G401.6 (cell line): ENCODE measurements around the gene CEP112.
"Not testable (repeated sequence)": the region's sequence is repeated elsewhere in the genome, so short reads cannot be mapped to it uniquely, and the experiment has no call there.

ENCODE experiments used
- FAIRE-seq: peaks from 2 replicates; lab custom pipeline; 2012; peaks lifted over from hg19 to GRCh38; lab: Jason Lieb, UNC

The CEP112 gene

GRCh38 chr17:65727832-65728231 is 464.1 kb downstream of the CEP112 start:
- no peak for FAIRE-seq

GRCh38 chr17:65727246-65727645 is 464.7 kb downstream of the CEP112 start:
- no peak for FAIRE-seq

DNA sequence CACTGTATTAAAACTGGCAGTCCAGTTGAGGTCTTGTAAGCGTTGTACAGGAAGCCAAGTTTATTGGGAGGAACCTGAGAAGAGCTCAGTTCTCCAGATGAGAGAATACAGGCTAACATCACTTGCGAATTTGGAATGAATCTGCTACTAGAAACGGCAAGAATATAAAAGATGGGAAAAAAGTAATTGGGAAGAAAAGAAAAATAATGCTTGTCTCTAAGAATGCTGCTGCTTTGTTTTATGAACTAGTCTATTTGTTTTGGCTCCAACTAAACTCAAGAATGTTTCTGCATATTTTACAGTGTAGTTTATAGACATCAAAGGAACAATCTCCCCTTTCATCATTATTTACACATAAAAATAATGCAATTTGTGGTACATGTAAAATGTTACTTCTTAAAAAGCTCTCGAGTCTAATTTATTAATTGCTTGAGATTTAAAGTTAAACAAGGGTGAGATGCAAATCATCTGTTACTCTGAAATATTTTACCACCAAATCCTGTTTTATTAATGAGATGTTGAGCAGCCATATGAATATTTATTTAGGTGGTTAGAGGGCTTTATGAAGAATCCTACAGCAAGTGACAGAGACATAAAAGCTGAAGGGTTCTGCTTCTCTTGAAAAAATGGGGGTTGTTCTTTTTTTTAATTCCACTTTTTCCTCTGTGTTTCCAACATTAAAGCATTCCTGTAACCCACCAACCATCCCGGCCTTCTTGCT is 468.3 kb downstream of the CEP112 start:
- no peak for FAIRE-seq

GRCh38 chr17:65718601-65719000 is 473.3 kb downstream of the CEP112 start:
- no peak for FAIRE-seq

GRCh38 chr17:65712383-65713267 is 479.3 kb downstream of the CEP112 start:
- no peak for FAIRE-seq

DNA sequence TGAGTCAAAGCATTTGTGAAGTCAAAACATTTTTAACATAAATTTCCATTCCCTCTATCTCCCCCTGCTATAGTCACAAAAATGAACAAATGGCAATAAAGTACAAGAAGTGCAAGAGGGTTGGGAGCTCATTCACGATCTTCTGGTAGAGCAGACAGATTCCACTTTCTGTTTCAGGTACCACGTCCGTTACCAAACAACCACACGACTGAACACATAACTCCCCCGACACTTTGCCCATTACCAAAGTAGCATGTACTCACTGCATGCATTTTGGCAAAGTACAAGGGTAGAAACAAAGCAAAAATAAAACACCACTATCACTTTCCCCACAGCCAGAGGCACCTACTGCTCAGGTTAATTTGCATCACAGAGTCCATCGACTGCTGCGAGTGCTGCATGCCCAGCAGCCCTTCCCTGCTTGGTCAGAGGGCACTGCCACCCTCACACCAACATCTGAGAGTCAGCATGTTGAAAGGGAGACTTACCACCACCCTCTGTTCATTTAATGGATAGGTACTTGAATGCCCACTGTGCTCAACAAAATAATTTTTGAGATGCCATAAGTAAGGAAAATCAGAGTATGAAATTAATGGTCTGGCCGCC is 480.2 kb downstream of the CEP112 start:
- no peak for FAIRE-seq

DNA sequence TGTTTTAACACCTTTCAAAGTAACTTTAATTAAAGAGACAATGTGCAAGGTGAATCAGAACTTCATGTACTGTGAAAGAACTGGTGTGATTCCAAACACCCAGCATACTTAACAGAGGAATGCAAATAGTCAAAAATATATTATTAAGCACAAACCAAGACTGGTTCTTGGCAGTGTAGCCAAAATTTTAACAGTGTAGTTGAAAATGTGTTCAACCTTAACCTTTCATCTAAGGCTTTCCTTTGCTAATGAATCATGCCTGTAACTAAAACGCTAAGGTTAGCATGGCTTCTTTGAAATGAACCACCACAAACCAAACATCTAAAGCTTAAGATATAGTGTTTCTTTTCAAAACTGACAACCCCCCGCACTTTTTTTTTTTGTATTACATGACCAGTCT is 484.2 kb downstream of the CEP112 start:
- FAIRE-seq, result no peak

- FAIRE-seq, result no peak
These were observed 487.2 kb downstream of the CEP112 start for GRCh38 chr17:65704731-65705130.

GRCh38 chr17:65703891-65704290 is 488.0 kb downstream of the CEP112 start:
- FAIRE-seq, result no peak

DNA sequence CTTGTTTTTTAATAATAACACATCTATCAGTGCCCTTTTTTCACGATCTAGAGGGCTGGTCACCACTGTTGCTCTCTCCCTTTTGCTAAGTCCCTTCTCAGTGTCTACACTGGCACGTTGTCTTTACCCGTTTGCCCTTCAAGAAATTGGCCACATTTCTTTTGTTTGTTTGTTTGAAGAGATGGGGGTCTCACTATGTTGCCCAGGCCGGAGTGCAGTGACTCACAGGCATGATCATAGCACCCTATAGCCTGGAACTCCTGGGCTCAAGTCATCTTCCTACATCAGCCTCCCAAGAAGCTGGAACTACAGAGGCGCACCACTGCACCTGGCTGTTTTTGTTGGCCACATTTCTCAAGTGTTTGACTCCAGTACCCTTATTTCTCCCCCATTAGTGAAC is 492.5 kb downstream of the CEP112 start:
- FAIRE-seq, result no peak

- no peak for FAIRE-seq
These were observed 493.4 kb downstream of the CEP112 start for GRCh38 chr17:65698381-65699061.

- no peak for FAIRE-seq
These were observed 494.3 kb downstream of the CEP112 start for GRCh38 chr17:65697661-65698060.

- no peak for FAIRE-seq
These were observed 495.1 kb downstream of the CEP112 start for GRCh38 chr17:65696739-65697394.

- FAIRE-seq, result no peak
These were observed 497.3 kb downstream of the CEP112 start for GRCh38 chr17:65694601-65695000.

GRCh38 chr17:65690626-65691310 is 501.2 kb downstream of the CEP112 start:
- no peak for FAIRE-seq

DNA sequence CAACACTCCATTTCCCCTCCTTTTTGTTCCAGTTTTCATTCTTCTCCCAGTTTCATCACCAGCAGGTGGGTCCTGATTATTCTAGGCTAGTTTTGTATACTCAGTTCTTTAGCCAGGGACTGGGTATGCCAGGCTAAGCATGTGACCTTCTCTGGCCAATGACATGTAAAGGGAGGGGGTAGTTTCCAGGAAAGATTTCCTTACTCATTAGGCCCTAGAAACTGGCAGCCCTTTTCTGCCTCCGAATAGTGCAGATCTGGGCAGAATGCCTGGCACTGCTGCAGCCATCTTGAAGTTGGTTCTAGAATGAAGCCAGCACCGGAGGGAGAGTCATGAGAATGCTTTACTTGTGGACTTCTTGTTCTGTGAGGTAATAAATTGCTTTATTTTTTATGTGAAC is 503.6 kb downstream of the CEP112 start:
- FAIRE-seq, result no peak

- FAIRE-seq, result no peak
These were observed 506.8 kb downstream of the CEP112 start for GRCh38 chr17:65685110-65685509.

- FAIRE-seq, result no peak
These were observed 507.3 kb downstream of the CEP112 start for GRCh38 chr17:65684631-65685030.

GRCh38 chr17:65683428-65683827 is 508.5 kb downstream of the CEP112 start:
- FAIRE-seq, result no peak

DNA sequence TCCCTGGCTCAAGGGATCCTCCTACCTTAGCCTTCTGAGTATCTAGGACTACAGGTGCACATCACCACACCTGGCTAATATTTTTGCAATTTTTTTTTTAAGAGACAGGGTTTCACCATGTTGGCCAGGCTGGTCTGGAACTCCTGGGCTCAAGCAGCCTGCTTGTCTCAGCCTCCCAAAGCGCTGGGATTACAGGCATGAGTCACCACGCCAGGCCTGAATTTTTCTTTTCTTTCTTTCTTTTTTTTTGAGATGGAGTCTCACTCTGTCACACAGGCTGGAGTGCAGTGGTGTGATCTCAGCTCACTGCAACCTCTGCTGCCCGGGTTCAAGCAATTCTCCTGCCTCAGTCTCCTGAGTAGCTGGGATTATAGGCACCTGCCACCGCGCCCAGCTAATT is 510.2 kb downstream of the CEP112 start:
- not testable (repeated sequence) for FAIRE-seq

DNA sequence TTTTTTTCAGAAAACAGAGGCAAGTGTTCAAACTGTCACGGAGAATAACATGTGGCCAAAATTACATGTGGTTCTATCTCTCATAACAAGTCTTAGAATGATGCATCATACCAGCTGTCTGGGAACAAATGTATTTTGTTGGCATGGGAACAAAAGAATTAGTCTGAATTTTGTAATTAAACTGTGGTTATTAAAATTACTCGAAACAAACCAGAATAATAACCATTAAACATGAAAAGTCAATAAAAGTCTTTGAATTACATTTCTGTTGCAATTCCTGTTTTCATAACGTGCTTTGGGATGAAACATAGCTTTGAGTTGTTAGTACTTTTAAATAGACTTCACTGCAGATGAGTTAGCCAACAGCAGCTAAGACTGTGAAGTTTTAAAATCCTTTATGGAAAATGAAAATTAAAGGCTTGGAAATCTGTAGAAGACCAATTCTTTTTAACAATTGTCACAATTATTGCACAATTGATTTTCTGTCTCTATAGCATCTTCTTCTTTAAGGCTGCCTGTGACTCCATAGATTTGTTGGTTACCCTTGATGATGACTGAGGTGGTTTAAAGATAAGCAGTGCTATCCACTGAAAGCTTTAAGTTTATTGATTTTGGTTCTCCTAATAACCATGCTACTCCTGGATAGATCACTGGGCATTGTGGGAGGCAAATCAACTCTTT is 512.6 kb downstream of the CEP112 start:
- FAIRE-seq, result no peak
